ENCODE data around the gene SUPT6H.

Gene SUPT6H

DNA sequence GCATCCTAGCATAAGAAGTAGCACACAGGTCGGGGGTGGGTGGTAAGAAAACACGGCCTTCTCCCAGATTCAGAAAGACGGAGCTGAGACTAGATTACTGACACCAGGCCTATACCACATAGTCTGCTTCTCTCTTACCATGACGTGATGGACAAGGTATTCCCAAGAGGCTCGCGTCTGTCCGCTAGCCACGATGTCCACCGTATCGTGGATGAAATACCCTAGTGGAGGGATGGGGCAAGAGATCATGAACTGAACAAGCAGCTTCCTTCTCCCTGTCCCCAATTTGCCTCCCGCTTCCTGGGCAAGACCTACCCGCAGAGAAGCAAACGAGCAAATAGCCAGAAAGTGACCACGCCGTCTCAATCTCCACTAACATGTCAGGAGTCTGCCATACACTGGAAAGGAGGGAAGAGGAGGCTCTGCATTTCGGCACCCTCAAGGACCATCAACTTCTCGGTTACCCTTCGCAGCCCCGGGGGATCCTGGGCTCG lies 63.2 kb downstream of the SUPT6H start:
- TF ChIP-seq, protein P1, sequence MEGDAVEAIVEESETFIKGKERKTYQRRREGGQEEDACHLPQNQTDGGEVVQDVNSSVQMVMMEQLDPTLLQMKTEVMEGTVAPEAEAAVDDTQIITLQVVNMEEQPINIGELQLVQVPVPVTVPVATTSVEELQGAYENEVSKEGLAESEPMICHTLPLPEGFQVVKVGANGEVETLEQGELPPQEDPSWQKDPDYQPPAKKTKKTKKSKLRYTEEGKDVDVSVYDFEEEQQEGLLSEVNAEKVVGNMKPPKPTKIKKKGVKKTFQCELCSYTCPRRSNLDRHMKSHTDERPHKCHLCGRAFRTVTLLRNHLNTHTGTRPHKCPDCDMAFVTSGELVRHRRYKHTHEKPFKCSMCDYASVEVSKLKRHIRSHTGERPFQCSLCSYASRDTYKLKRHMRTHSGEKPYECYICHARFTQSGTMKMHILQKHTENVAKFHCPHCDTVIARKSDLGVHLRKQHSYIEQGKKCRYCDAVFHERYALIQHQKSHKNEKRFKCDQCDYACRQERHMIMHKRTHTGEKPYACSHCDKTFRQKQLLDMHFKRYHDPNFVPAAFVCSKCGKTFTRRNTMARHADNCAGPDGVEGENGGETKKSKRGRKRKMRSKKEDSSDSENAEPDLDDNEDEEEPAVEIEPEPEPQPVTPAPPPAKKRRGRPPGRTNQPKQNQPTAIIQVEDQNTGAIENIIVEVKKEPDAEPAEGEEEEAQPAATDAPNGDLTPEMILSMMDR (IDR thresholded peaks at IDR 0.05; ENCODE audit: low read depth, low read length), result no peak
- H3K4me3 ChIP-seq (replicated peaks in 1 of 2; ENCODE audit: low read depth in 2 of 2, low read length in 2 of 2), result peak overlapping the region; percentile 74 to 83
- peak; percentile 54 to 70 for DNase-seq (ENCODE audit: low read depth in 2 of 2)

DNA sequence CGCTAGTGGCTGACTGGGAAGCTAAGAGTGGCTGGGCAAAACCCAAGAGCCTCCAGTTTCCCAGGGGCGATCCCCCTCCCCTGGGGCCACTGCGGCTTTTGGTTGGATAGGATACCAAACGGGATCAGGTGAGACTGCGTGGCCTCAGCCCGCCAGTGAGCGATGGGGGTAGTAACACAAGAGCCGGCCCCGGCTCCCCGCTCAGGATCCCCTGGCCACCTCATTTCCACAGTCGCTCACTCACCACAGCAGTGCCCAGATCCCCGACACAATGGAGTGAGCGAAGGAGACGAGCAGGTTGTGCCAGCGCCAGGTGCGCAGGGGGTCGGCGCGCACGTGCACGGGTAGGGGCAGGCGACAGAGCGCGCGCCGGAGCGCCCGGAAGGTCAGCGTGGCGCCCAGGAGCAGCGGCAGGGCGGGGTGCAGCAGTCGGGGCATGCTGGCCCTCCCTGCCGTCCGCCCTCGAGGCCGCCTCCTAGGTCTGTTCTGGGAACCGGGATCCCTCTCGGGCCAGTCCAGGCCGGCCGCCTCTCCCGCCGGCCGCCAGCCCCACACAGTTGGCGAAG lies 63.7 kb downstream of the SUPT6H start:
- TF ChIP-seq, protein P1 (IDR thresholded peaks at IDR 0.05; ENCODE audit: low read depth, low read length), result no peak
- peak overlapping the region; percentile 74 to 83 for H3K4me3 ChIP-seq (replicated peaks in 1 of 2; ENCODE audit: low read depth in 2 of 2, low read length in 2 of 2)
- DNase-seq (ENCODE audit: low read depth in 2 of 2), result peak; percentile 77 to 85

DNA sequence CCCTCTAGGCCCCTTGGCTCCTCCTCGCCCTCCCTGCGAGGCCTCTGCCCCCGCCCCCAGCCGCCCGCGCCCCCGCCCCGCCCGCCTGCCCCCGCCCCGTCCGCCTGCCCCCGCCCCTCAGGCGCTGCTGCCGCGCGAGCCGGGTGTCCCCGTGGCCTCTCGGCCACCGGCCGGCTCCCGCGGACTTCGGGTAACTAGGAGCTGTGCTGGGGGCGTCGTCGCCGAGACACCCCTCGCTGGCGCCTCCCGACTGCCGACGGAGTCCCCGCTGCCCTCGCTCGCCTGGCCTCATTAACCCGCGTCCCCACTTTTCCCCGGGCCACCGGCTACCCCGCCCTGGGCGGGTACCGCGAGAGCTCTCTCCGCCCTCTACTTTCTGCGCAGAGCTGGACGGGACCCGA lies 64.2 kb downstream of the SUPT6H start, which contains the start of gene TLCD1:
Gene TLCD1, minus strand, starts transcription at position 8 of the 401 bp plus-strand sequence. CDS start 136 bp downstream, outside the sequence.
- TF ChIP-seq, protein P1 (IDR thresholded peaks at IDR 0.05; ENCODE audit: low read depth, low read length), result no peak
- peak within 1 kb of the TSS; percentile 74 to 83 for H3K4me3 ChIP-seq (replicated peaks in 1 of 2; ENCODE audit: low read depth in 2 of 2, low read length in 2 of 2)
- peak; percentile 55 to 57 for DNase-seq (ENCODE audit: low read depth in 2 of 2)

DNA sequence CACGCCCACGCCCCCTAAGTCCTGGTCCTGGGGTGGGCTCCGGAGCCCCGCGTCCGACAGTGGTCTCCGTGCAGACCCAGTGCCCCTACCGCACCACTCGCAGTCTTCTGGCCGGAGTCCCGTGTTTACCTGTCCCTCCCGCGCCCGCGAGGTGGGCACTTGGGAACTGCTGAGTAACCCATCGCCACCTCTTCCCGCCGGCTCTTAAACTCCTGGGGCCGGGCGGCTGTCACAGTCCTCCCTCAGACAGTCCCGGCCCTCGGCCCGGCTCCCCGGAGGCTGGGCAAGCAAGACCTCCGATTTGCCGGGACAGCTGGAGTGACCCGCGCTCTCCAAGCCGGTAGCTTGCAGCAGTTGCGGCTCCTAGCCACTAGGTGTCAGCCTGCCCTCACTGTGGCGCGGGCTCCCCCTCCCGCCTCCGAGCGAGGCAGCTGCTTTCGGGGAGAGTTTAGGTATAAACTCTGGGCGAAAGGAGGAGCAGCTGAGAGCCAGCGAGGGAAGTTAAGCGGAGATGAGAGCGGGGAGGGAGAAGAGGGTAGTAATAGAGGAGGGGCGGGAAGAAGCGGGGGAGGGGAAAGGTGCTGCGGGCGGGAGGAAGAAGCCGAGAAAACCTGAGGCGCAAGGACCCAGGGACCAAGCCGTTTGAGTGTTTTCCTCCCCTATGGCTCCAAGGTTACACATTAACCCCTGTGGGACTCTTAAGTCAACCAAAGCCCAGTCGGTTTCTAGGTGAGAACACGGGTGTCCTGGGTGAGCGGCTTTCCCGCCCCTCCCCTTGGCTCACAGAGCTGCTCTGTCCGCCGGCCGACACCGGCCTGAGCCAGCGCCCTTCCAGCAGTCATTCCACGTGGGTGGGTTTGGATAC lies 64.9 kb downstream of the SUPT6H start:
- TF ChIP-seq, protein P1 (IDR thresholded peaks at IDR 0.05; ENCODE audit: low read depth, low read length), result peak; percentile 99
- H3K4me3 ChIP-seq (replicated peaks in 1 of 2; ENCODE audit: low read depth in 2 of 2, low read length in 2 of 2), result peak overlapping the region; percentile 74 to 83
- peak; percentile 93 to 95 for DNase-seq (ENCODE audit: low read depth in 2 of 2)

DNA sequence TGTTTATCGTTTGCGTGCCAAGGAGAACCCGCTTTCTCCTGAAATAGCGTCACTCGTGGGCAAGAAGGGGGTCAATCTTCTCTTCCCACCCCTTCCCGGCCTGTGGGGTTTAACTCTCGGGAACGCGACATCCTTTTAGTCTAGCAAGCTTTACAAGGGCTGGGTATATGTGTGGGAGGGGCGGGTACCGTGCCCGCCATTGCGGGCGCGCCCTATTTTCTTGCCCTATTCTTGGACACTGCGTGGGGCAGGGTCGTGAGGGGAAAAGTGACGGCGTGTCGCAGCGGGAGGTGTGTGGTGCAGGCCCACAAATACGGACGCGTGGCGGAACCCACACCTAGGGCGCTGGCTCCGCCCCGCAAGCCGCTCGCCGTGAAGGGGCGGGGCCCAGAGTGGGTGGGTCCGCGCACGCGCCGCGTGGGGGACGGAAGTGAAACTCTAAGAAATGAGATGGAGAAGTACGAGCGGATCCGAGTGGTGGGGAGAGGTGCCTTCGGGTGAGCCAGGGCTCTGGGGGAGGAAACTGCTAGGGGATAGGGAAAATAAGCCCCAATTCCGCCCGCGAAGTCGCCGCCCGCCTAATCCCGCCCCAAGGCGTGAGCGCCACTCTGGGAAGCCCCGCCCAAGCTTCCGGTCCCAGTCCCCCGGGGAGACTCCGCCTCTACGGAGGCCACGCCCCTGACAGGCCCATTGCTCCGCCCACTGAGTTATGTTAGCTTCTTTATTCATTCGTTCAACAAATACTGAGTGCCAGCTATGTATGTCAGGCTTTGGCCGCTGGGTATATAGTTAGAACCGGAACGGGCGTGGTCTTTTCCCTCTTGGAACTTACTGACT lies 66.6 kb downstream of the SUPT6H start, which contains the start of gene NEK8:
Gene NEK8, plus strand, starts transcription at position 425 of the 837 bp plus-strand sequence. Its CDS starts 26 bp downstream, at position 451.
- H3K4me3 ChIP-seq (replicated peaks in 1 of 2; ENCODE audit: low read depth in 2 of 2, low read length in 2 of 2), result peak within 1 kb of the TSS; percentile 74 to 86

DNA sequence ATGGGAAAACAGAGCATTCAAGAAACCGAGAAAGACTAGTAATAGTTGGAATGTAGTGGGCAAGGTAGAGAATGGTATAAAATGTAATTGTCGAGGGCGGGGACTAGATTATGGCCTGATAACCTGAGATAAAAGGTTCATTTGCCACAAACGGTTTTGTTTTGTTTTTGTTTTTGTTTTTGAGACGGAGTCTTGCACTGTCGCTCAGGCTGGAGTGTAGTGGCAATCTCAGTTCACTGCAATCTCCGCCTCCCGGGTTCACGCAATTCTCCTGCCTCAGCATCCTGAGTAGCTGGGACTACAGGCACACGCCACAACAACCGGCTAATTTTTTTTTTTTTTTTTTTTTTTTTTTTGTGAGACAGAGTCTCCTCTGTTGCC lies 67.9 kb downstream of the SUPT6H start:
- DNase-seq (ENCODE audit: low read depth in 2 of 2), result no peak
- TF ChIP-seq, protein P1 (IDR thresholded peaks at IDR 0.05; ENCODE audit: low read depth, low read length), result no peak
- no peak overlapping the region for H3K4me3 ChIP-seq (replicated peaks in 1 of 2; ENCODE audit: low read depth in 2 of 2, low read length in 2 of 2)

More for the DNA sequence above, 66.6 kb downstream of the SUPT6H start, which contains the start of gene NEK8:
- TF ChIP-seq, protein P1 (IDR thresholded peaks at IDR 0.05; ENCODE audit: low read depth, low read length), result no peak
- peak; percentile 95 to 96 for DNase-seq (ENCODE audit: low read depth in 2 of 2)
